BE2C (cell line): ENCODE results near the gene CPA5.

Experiments
- DNase-seq: peaks from one replicate; pipeline ENCODE4 v3.0.0-alpha.2; 2020
- H3K27me3 ChIP-seq: fragments of 250-450 bp; sonication (Bioruptor Pico); 2 replicates; pipeline ENCODE4 v1.5.1; 2020; ENCODE audit warnings: mild to moderate bottlenecking
- H3K36me3 ChIP-seq: fragments of 250-450 bp; sonication (Bioruptor Pico); 2 replicates; pipeline ENCODE4 v1.5.1; 2020; ENCODE audit warnings: mild to moderate bottlenecking
- H3K4me1 ChIP-seq: fragments of 250-450 bp; sonication (Bioruptor Pico); 2 replicates; pipeline ENCODE4 v1.5.1; 2020
- H3K4me3 ChIP-seq: 2 replicates; pipeline ENCODE4 v1.5.1; 2011; ENCODE audit warnings: low read depth, low read length
- H3K9me3 ChIP-seq: fragments of 250-450 bp; sonication (Bioruptor Pico); 2 replicates; pipeline ENCODE4 v1.5.1; 2020
- TF ChIP-seq, protein P1 (sequence below): IDR thresholded peaks from 2 replicates; pipeline ENCODE4 v1.5.1; 2012; ENCODE audit warnings: mild to moderate bottlenecking, low read depth, low read length

Gene CPA5

DNA sequence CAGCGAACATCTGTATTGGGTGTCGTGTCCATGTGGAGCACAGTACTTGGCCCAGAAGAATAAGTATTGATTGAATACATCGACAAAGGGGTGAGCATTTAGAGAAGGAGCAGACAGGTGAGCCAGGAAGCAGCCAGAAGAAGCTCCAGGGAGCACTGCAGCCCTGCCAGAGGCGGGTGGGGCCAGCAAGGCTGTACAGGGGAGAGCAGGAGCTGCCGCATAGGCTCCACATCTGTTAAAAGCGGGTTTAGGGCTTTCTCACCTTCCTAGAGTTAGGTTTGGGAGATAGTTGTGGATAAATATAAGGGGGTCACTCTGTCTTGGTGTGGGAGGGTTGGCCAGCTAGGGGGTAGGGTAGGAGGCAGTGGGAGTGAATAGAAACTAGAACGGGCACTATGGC lies 34.4 kb downstream of the CPA5 start:
- H3K36me3 ChIP-seq = no peaks in the 10 kb centered on the region
- H3K27me3 ChIP-seq = no peaks in the 10 kb centered on the region
- TF ChIP-seq, protein P1, sequence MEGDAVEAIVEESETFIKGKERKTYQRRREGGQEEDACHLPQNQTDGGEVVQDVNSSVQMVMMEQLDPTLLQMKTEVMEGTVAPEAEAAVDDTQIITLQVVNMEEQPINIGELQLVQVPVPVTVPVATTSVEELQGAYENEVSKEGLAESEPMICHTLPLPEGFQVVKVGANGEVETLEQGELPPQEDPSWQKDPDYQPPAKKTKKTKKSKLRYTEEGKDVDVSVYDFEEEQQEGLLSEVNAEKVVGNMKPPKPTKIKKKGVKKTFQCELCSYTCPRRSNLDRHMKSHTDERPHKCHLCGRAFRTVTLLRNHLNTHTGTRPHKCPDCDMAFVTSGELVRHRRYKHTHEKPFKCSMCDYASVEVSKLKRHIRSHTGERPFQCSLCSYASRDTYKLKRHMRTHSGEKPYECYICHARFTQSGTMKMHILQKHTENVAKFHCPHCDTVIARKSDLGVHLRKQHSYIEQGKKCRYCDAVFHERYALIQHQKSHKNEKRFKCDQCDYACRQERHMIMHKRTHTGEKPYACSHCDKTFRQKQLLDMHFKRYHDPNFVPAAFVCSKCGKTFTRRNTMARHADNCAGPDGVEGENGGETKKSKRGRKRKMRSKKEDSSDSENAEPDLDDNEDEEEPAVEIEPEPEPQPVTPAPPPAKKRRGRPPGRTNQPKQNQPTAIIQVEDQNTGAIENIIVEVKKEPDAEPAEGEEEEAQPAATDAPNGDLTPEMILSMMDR = no peak
- peaks cover 18% of the 10 kb centered on the region for H3K4me1 ChIP-seq
- no peaks in the 10 kb centered on the region; the same call in 1 of the 2 replicates for H3K9me3 ChIP-seq
- no peak overlapping the region for H3K4me3 ChIP-seq
- DNase-seq = no peak

DNA sequence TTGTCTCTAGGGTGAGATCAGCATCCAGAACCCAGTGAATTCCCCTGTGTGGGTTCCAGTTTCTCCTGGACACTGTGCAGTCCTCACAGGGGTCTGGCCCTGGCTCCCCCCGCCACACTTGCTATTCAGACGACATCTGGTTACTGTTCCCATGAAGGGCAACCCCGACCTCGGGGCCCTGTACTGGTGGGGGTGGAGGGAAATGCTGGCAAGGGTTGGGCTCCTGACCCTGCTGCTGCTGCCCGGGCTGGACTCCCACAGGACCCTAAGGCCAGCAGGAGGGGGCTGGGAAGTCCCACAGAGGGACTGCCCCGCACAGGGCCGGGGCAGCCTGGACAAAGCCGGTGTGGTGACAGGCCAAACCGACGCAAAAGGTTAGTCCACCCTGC lies 34.9 kb downstream of the CPA5 start:
- no peaks in the 10 kb centered on the region for H3K27me3 ChIP-seq
- no peaks in the 10 kb centered on the region for H3K36me3 ChIP-seq
- DNase-seq = no peak
- peaks cover 13% of the 10 kb centered on the region for H3K4me1 ChIP-seq
- no peaks in the 10 kb centered on the region; the same call in 1 of the 2 replicates for H3K9me3 ChIP-seq
- H3K4me3 ChIP-seq = no peak overlapping the region
- TF ChIP-seq, protein P1 = no peak

DNA sequence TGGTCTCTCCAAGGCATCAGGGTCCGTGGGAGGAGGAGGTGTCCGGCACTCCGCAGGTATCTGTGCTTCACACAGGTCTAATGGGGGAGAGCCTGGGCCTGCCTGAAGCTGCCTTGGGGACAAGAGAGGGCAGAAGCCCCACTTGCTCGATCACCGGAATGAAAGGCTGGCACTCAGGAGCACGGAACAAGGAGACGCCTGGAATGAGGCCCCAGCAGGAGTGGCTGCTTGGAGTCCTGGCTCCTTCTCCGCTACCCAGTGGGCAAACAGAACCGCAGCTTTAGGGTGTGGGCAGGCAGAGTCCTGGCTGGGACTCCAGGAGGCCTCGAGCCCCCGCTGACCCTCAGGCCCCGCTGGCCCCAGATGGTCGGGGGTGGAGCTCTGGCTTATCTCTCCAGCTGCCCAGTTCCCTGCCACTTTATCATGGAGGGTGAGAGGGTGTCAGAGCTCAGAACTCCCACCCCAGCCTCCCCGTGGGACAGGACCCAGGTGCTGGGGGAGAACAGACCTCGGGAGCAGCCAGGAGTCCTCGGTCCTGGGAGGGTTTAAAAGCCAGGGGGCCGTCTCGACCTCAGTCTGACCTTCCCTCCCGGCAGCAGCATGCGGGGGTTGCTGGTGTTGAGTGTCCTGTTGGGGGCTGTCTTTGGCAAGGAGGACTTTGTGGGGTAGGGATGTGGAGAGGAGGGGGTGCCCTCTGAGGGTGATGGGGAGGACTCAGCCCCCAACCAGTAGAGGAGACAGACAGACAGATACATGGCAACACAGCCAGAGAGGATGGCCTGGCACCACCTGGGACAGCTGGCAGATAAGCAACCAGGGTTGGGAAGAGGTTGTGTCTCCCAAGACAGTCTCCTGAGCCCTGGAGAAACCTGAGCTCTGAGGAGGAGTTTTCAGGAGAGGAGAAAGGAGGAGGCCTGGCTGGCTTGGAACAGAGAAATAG lies 35.6 kb downstream of the CPA5 start, which contains the start of gene CPA1:
Gene CPA1, plus strand, starts transcription at position 574 of the 940 bp plus-strand sequence. Its CDS starts 27 bp downstream, at position 601.
- H3K36me3 ChIP-seq = no peaks in the 10 kb centered on the region
- no peaks in the 10 kb centered on the region for H3K9me3 ChIP-seq
- H3K4me1 ChIP-seq = peaks cover 12% of the 10 kb centered on the region
- DNase-seq = no peak
- no peaks in the 10 kb centered on the region for H3K27me3 ChIP-seq
- no peak within 1 kb of the TSS for H3K4me3 ChIP-seq
- TF ChIP-seq, protein P1 = no peak

DNA sequence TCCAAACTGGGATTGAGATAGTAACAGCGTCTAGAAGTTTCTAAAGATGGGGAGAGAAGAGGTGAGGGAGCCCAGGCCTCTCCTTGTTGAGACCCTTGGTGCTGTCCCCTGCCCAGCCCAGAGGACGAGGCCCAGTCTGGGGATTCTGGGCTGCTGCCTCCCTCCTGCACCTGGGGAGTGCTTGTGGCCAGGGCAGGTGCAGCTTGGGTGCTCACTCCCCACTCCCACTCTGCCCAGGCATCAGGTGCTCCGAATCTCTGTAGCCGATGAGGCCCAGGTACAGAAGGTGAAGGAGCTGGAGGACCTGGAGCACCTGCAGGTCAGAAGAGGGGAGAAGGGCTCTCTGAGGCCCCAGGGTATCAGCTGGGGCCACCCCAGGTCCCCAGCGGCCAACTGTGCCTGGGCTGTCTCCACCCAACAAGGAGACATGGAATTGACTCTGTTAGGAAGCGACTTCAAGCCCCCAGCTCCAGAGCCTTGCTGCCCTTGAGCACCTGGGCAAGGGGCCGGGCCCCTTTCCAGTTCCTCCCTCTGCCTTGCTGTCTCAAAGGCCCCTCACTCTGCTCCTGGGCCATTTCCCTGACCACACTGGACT lies 36.3 kb downstream of the CPA5 start:
- no peak for DNase-seq
- Histone ChIP-seq H3K9me3 (no peaks in the 10 kb centered on the region), H3K36me3 (no peaks in the 10 kb centered on the region), H3K4me1 (peaks cover 12% of the 10 kb centered on the region), H3K27me3 (no peaks in the 10 kb centered on the region), H3K4me3 (no peak overlapping the region)
- TF ChIP-seq, protein P1 = no peak

DNA sequence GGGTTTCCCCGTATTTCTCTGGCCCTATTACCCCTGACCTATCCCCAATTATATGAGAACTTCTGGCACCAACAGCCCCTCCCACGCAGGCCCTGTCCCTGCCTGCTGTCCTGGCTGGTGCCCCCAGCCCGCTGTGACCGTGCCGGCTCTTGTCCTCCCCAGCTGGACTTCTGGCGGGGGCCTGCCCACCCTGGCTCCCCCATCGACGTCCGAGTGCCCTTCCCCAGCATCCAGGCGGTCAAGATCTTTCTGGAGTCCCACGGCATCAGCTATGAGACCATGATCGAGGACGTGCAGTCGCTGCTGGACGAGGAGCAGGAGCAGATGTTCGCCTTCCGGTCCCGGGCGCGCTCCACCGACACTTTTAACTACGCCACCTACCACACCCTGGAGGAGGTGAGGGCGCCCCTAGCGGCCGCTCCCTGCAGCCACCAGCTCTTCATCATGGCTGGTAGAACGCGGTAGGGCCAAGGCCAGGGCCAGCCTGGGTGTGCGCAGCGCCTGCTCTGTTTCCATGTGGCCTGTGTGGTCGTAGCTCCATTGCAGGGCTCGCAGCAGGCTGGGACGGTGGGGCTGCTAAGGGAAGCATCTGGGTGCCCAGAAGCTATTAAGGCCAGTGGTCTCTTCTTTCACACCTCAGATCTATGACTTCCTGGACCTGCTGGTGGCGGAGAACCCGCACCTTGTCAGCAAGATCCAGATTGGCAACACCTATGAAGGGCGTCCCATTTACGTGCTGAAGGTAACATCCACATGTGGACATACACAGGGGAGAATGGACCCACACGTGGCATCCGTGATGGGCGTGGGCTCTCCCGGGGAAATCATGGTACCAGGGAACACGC lies 37.1 kb downstream of the CPA5 start:
- Histone ChIP-seq H3K9me3 (no peaks in the 10 kb centered on the region), H3K36me3 (no peaks in the 10 kb centered on the region), H3K27me3 (no peaks in the 10 kb centered on the region), H3K4me3 (no peak overlapping the region), H3K4me1 (peaks cover 12% of the 10 kb centered on the region)
- DNase-seq = no peak
- TF ChIP-seq, protein P1 = no peak
